NCI-H2081 (cell line): Measurements from ENCODE around the gene CDH4.

Experiments used
- DNase-seq, 2 experiments: peaks; one replicate each; lab custom pipeline; 2025; lab: John Stamatoyannopoulos, UW

Gene CDH4

GRCh38 chr20:61494763-61495575 lies 242.9 kb downstream of the CDH4 start:
- no peak for DNase-seq

- no peak for DNase-seq
These were observed 245.1 kb downstream of the CDH4 start for GRCh38 chr20:61497029-61497627.

GRCh38 chr20:61499859-61500554 lies 247.9 kb downstream of the CDH4 start:
- no peak for DNase-seq

- no peak for DNase-seq
These were observed 248.8 kb downstream of the CDH4 start for GRCh38 chr20:61500791-61501321.

- no peak for DNase-seq
These were observed 250.4 kb downstream of the CDH4 start for GRCh38 chr20:61502433-61502832.

- no peak for DNase-seq
These were observed 251.0 kb downstream of the CDH4 start for GRCh38 chr20:61503106-61503505.

- no peak for DNase-seq
These were observed 253.4 kb downstream of the CDH4 start for GRCh38 chr20:61505508-61505907.

GRCh38 chr20:61507778-61508177 lies 255.7 kb downstream of the CDH4 start:
- no peak for DNase-seq

- no peak for DNase-seq
These were observed 256.4 kb downstream of the CDH4 start for GRCh38 chr20:61508301-61509096.

GRCh38 chr20:61510778-61511330 lies 258.8 kb downstream of the CDH4 start:
- no peak for DNase-seq

GRCh38 chr20:61512475-61512874 lies 260.4 kb downstream of the CDH4 start:
- no peak for DNase-seq

GRCh38 chr20:61513124-61514017 lies 261.3 kb downstream of the CDH4 start:
- no peak for DNase-seq

GRCh38 chr20:61514018-61514365 lies 261.9 kb downstream of the CDH4 start:
- DNase-seq: no peak

- no peak for DNase-seq
These were observed 262.3 kb downstream of the CDH4 start for GRCh38 chr20:61514396-61514795.

GRCh38 chr20:61514805-61515505 lies 262.9 kb downstream of the CDH4 start:
- DNase-seq: no peak

GRCh38 chr20:61515922-61516321 lies 263.9 kb downstream of the CDH4 start:
- DNase-seq: no peak

- no peak for DNase-seq
These were observed 264.5 kb downstream of the CDH4 start for GRCh38 chr20:61516346-61517208.

- no peak for DNase-seq
These were observed 265.4 kb downstream of the CDH4 start for GRCh38 chr20:61517419-61517818.

- DNase-seq: no peak
These were observed 266.4 kb downstream of the CDH4 start for GRCh38 chr20:61518424-61518951.
